ENCODE data around the gene JMJD8. TPM values are rescaled to one million over a fixed set of nuclear protein-coding genes. Genes with fewer than 3 reads are reported as not detected.
A peak's percentile ranks its signal among the peaks of the same experiment; 100 is the strongest.

Gene JMJD8
- total and polyA plus RNA-seq, 10 of the 15 experiments (the other 5 are each of a cell fraction or from before 2014, with no cell fraction given) = 1.00 to 50.4 (median 30.7) TPM

DNA sequence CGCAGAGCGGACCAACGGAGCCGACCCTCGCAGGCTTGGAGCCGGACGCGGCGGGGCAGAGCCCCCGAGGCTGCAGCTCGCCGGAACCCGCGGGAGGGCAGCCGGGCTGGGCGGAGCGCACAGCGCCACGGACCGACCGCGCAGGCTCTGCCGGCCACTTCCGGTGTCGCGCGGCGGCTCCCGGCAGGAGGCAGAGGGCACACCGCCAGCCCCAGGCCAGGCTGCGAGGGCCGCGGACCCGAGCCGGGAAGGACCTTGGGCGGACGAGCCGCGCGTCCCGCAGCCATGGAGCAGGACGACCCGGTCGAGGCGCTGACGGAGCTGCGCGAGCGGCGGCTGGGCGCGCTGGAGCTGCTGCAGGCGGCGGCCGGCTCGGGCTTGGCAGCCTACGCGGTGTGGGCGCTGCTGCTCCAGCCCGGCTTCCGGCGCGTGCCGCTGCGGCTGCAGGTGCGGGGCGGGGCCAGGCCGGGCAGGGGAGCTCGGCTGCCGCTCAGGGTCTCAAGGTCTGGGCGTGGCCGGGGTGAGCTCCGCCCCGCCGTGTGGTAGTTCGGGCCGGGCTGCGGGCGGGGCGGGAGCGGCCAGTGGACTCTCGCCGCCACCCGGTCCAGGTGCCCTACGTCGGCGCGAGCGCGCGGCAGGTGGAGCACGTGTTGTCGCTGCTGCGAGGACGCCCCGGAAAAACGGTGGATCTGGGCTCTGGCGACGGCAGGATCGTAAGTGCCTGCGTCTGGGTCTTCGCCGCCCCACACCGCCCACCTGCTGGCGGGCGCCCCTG is 37.0 kb upstream of the JMJD8 start, which contains the start of gene ANTKMT (continued):
- TF ChIP-seq, protein P1, sequence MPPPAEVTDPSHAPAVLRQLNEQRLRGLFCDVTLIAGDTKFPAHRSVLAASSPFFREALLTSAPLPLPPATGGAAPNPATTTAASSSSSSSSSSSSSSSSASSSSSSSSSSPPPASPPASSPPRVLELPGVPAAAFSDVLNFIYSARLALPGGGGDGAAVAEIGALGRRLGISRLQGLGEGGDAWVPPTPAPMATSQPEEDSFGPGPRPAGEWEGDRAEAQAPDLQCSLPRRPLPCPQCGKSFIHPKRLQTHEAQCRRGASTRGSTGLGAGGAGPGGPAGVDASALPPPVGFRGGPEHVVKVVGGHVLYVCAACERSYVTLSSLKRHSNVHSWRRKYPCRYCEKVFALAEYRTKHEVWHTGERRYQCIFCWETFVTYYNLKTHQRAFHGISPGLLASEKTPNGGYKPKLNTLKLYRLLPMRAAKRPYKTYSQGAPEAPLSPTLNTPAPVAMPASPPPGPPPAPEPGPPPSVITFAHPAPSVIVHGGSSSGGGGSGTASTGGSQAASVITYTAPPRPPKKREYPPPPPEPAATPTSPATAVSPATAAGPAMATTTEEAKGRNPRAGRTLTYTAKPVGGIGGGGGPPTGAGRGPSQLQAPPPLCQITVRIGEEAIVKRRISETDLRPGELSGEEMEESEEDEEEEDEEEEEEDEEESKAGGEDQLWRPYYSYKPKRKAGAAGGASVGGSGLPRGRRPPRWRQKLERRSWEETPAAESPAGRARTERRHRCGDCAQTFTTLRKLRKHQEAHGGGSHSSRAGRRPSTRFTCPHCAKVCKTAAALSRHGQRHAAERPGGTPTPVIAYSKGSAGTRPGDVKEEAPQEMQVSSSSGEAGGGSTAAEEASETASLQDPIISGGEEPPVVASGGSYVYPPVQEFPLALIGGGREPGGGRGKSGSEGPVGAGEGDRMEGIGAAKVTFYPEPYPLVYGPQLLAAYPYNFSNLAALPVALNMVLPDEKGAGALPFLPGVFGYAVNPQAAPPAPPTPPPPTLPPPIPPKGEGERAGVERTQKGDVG (CRISPR knock-in tag; IDR thresholded peaks at IDR 0.05) = no peak
- TF ChIP-seq NRF1 (conservative IDR thresholded peaks at IDR 0.05; ENCODE audit: low read depth, low read length) (peak; percentile 28; the same call in 1 of the 2 replicates), RELA (IDR thresholded peaks at IDR 0.05; ENCODE audit: borderline replicate concordance, partially characterized antibody) (peak; percentile 71), ZNF24 (IDR thresholded peaks at IDR 0.05) (no peak), EP300 (IDR thresholded peaks at IDR 0.05; ENCODE audit: borderline replicate concordance in 1 of 2, control insufficient read depth in 1 of 2, low read depth in 2 of 2, low read length in 2 of 2) (no peak), SIN3A (IDR thresholded peaks at IDR 0.05; ENCODE audit: low read depth, low read length) (peak; percentile 81; the same call in 1 of the 2 replicates), ZBED1 (IDR thresholded peaks at IDR 0.05; ENCODE audit: borderline replicate concordance) (no peak), IKZF1 (conservative IDR thresholded peaks at IDR 0.05) (peak; percentile 92), HDAC6 (IDR thresholded peaks at IDR 0.05; ENCODE audit: unreplicated experiment) (no peak), TCF3 (IDR thresholded peaks at IDR 0.05; ENCODE audit: borderline replicate concordance, insufficient read depth, low read depth, low read length) (peak; percentile 78), BACH1 (IDR thresholded peaks at IDR 0.05; ENCODE audit: borderline replicate concordance) (peak; percentile 77), FOXM1 (IDR thresholded peaks at IDR 0.05; ENCODE audit: low read depth, low read length) (no peak), TCF7 (IDR thresholded peaks at IDR 0.05; ENCODE audit: borderline replicate concordance) (no peak)
- TF ChIP-seq, protein P2, sequence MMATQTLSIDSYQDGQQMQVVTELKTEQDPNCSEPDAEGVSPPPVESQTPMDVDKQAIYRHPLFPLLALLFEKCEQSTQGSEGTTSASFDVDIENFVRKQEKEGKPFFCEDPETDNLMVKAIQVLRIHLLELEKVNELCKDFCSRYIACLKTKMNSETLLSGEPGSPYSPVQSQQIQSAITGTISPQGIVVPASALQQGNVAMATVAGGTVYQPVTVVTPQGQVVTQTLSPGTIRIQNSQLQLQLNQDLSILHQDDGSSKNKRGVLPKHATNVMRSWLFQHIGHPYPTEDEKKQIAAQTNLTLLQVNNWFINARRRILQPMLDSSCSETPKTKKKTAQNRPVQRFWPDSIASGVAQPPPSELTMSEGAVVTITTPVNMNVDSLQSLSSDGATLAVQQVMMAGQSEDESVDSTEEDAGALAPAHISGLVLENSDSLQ (IDR thresholded peaks at IDR 0.05) = peak; percentile 55
- TF ChIP-seq, protein P3, sequence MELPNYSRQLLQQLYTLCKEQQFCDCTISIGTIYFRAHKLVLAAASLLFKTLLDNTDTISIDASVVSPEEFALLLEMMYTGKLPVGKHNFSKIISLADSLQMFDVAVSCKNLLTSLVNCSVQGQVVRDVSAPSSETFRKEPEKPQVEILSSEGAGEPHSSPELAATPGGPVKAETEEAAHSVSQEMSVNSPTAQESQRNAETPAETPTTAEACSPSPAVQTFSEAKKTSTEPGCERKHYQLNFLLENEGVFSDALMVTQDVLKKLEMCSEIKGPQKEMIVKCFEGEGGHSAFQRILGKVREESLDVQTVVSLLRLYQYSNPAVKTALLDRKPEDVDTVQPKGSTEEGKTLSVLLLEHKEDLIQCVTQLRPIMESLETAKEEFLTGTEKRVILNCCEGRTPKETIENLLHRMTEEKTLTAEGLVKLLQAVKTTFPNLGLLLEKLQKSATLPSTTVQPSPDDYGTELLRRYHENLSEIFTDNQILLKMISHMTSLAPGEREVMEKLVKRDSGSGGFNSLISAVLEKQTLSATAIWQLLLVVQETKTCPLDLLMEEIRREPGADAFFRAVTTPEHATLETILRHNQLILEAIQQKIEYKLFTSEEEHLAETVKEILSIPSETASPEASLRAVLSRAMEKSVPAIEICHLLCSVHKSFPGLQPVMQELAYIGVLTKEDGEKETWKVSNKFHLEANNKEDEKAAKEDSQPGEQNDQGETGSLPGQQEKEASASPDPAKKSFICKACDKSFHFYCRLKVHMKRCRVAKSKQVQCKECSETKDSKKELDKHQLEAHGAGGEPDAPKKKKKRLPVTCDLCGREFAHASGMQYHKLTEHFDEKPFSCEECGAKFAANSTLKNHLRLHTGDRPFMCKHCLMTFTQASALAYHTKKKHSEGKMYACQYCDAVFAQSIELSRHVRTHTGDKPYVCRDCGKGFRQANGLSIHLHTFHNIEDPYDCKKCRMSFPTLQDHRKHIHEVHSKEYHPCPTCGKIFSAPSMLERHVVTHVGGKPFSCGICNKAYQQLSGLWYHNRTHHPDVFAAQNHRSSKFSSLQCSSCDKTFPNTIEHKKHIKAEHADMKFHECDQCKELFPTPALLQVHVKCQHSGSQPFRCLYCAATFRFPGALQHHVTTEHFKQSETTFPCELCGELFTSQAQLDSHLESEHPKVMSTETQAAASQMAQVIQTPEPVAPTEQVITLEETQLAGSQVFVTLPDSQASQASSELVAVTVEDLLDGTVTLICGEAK (IDR thresholded peaks at IDR 0.05; ENCODE audit: borderline replicate concordance) = no peak; the same call in 1 of the 2 replicates
